EH (cell line): ENCODE results near the gene CMTM2.
"Not testable (repeated sequence)": the region's sequence is repeated elsewhere in the genome, so short reads cannot be mapped to it uniquely, and the experiment has no call there.

Source experiments
- DNase-seq: peaks from one replicate; pipeline ENCODE4 v3.0.0-alpha.2; 2015; ENCODE audit warnings: low read depth

CMTM2 gene

GRCh38 chr16:66631558-66631957 lies 52.3 kb downstream of the CMTM2 start:
- not testable (repeated sequence) for DNase-seq

GRCh38 chr16:66634527-66635196 lies 55.4 kb downstream of the CMTM2 start:
- no peak for DNase-seq

GRCh38 chr16:66635406-66635805 lies 56.1 kb downstream of the CMTM2 start:
- DNase-seq, result no peak

GRCh38 chr16:66636199-66636598 lies 56.9 kb downstream of the CMTM2 start:
- no peak for DNase-seq

GRCh38 chr16:66637806-66638205 lies 58.5 kb downstream of the CMTM2 start:
- no peak for DNase-seq
